Thymus (tissue), 11 donors: ENCODE results near the gene LRRC8D. TPM values are rescaled to one million over a fixed set of nuclear protein-coding genes. Genes with fewer than 3 reads are reported as not detected.

Experiments
- DNase-seq, 9 donors: peaks; one replicate each; pipeline ENCODE4 v3.0.0-alpha.2; 2013; ENCODE audit warnings: low spot score in 9 of 9, low read depth in 6 of 9, missing footprints in 1 of 9
- H3K27ac ChIP-seq, 2 donors: one replicate each; pipeline ENCODE4 v1.5.1; 2013; ENCODE audit warnings: control low read depth in 1 of 2, low read depth in 1 of 2, low read length in 1 of 2, mild to moderate bottlenecking in 1 of 2, moderate library complexity in 1 of 2
- H3K27me3 ChIP-seq, 2 donors: one replicate each; pipeline ENCODE4 v1.5.1; 2013; ENCODE audit warnings: low read length in 1 of 2; ENCODE audit not compliant: control insufficient read depth in 2 of 2, insufficient read depth in 1 of 2
- H3K36me3 ChIP-seq, 2 donors: one replicate each; pipeline ENCODE4 v1.5.1; 2013; ENCODE audit warnings: low read length in 1 of 2, mild to moderate bottlenecking in 1 of 2, moderate library complexity in 1 of 2; ENCODE audit not compliant: control insufficient read depth in 2 of 2, insufficient read depth in 2 of 2
- H3K4me1 ChIP-seq, 2 donors: one replicate each; pipeline ENCODE4 v1.5.1; 2013; ENCODE audit warnings: low read length in 2 of 2; ENCODE audit not compliant: control insufficient read depth in 2 of 2, insufficient read depth in 2 of 2
- H3K4me3 ChIP-seq, 2 donors: one replicate each; pipeline ENCODE4 v1.5.1; 2013; ENCODE audit warnings: low read length in 2 of 2, control low read depth in 1 of 2, mild to moderate bottlenecking in 1 of 2
- H3K9me3 ChIP-seq, 2 donors: one replicate each; pipeline ENCODE4 v1.5.1; 2013; ENCODE audit warnings: low read length in 1 of 2, mild to moderate bottlenecking in 1 of 2; ENCODE audit not compliant: control insufficient read depth in 2 of 2, insufficient read depth in 1 of 2
- WGBS: extraction: QIAGEN DNeasy Blood & Tissue Kit; methylation state at CpG from one replicate; pipeline ENCODE4 v1.1.7; 2013; 5-methylcytosine and 5-hydroxymethylcytosine counted together
- polyA plus RNA-seq: library from polyadenylated mRNA; stranded (reverse); fragments of 200-250 nt; gene quantifications from one replicate; pipeline ENCODE4 v1.2.3, GENCODE V29; 2013
- total RNA-seq: library from RNA; stranded (reverse); fragments of 120-200 nt; gene quantifications from one replicate; pipeline ENCODE4 v1.2.4, GENCODE V29; 2013
- donor health status: healthy.

Gene LRRC8D
- total and polyA plus RNA-seq, 2 donors: 23.6 to 23.8 TPM

DNA sequence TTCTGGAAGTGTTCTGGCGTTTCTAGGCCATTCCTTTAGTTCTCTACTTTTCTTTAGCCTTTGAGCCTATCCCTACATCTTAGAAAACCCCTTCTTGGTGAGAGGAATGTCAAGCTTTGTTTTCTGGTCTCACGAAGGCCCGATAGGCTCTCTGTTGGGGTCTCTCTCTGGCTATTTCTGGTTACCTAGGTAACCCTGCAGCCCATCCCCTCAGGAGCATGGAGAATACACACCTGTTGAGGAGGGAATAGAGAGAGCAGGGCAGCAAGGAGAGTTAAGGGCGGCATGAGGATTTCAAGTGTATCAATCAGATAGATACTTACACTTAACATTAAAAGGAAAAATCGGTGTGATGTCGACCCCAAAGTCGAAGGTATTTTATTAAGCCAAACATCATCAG lies 45.7 kb downstream of the LRRC8D start:
- WGBS: 98% methylated on average over 7 of the region's 7 CpGs
- Histone ChIP-seq H3K9me3 (no peaks in the 10 kb centered on the region), H3K4me3 (no peak overlapping the region), H3K27me3 (no peaks in the 10 kb centered on the region), H3K27ac (peak overlapping the region in 1 of 2 donors; percentile 33), H3K4me1 (peaks cover 10 to 18% of the 10 kb centered on the region in 2 donors), H3K36me3 (peaks cover 5 to 12% of the 10 kb centered on the region in 2 donors)
- DNase-seq: no peak

DNA sequence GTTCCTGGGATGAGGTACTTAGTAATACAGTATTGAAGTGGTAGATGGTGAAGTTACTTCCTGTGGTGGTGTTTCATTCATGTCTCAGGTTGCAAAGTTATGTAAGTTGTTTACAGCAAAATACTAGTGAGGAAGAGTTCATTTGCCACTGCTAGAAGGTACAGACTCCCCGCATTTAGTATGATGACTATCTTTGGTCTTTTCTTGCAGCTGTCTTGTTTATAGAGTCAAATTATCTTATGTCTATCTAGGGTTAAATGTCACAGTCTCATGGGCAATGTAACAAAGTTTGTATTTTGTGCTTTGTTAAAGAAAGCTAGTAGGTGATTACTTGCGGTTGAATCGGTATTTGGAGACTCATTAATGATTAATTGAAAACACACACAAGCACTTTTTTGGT lies 50.2 kb downstream of the LRRC8D start:
- no peaks in the 10 kb centered on the region for H3K9me3 ChIP-seq
- DNase-seq: peak in 7 of 9 donors; percentile 29 to 81 (median 53)
- peaks cover 3 to 7% of the 10 kb centered on the region in 2 donors for H3K4me1 ChIP-seq
- peaks cover 5 to 9% of the 10 kb centered on the region in 2 donors for H3K36me3 ChIP-seq
- WGBS: 78% methylated on average over 3 of the region's 3 CpGs
- H3K27ac ChIP-seq: peak overlapping the region in 1 of 2 donors; percentile 84
- no peaks in the 10 kb centered on the region for H3K27me3 ChIP-seq
- H3K4me3 ChIP-seq: no peak overlapping the region

DNA sequence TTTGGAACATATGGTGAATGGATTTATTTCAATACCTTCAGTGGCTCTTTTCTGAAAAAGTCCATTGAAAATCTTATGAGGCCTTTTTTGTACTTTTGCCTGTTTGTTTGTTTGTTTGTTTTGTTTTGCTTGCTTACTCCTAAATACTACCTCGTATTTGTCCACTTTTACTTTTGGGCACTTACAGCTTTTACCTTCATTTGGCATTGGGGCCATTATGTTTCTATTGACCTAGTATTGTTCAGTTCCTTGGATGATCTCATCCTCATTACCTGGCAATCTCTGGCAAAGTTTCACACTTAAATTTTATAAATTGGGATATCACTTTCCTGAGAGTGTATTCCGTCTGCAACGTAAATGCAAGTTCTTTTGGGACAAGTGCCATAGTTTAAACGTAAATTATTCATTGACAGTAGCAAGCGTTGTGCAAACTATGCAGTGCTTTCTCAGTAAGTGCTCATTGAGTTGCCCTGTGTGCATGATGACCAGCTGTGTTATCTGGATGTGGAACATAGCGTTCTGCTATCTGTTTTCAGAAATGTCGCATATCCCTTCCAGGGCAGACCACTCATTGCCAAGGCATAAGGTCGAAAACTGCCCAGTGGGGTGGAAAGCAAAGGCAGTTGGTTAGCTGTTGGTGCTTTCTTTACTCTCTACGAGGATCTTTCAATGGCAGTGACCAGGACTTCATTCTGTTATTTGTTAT lies 51.1 kb downstream of the LRRC8D start:
- no peak for DNase-seq
- H3K27me3 ChIP-seq: no peaks in the 10 kb centered on the region
- H3K9me3 ChIP-seq: no peaks in the 10 kb centered on the region
- peaks cover 5 to 9% of the 10 kb centered on the region in 2 donors for H3K36me3 ChIP-seq
- peaks cover 3 to 11% of the 10 kb centered on the region in 2 donors for H3K4me1 ChIP-seq
- no peak overlapping the region for H3K27ac ChIP-seq
- WGBS: 98% methylated on average over 9 of the region's 9 CpGs
- H3K4me3 ChIP-seq: no peak overlapping the region

DNA sequence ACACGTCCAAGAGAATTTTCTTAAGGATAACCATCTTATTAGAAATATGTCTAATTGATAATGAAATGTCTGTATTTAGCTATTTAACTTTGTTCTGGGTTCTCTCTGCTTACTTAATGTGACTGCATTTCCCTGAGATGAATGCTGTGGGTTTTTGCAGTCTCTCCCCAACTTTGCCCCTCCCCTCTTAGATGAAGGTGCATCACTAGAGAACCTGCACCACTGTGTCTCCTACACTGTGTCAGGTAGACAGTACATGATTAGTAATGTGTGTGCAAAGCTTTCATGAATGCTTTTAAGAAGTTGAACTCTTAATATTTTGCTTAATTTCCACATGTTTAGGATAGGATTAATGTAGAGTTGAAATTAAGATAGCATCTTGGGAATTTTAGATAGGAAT lies 51.7 kb downstream of the LRRC8D start:
- Histone ChIP-seq H3K4me3 (no peak overlapping the region), H3K27me3 (no peaks in the 10 kb centered on the region), H3K27ac (no peak overlapping the region), H3K4me1 (peaks cover 3 to 11% of the 10 kb centered on the region in 2 donors), H3K36me3 (peaks cover 5 to 9% of the 10 kb centered on the region in 2 donors), H3K9me3 (no peaks in the 10 kb centered on the region)
- peak in 1 of 9 donors; percentile 37 for DNase-seq
- WGBS: 40% methylated on average over 1 of the region's 1 CpG

DNA sequence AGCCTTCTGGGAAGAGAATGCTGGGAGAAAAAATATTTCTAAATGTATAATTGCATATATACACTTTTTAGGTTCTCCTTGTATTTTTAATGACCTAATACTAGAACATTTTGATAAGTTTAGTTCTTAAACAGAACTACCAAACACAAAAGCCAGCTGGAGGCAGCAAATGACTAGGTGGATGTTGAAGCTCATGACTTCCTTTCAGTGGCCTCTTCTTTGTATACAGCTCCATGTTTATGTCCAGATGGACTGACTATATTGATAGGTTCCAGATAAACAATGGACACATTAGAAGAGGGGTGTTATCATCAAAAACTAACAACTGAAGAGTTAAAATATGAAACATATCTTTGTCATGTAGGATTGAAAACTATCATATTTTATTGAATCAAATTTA lies 52.5 kb downstream of the LRRC8D start:
- peaks cover 5 to 9% of the 10 kb centered on the region in 2 donors for H3K36me3 ChIP-seq
- H3K27ac ChIP-seq: no peak overlapping the region
- no peaks in the 10 kb centered on the region for H3K9me3 ChIP-seq
- H3K4me3 ChIP-seq: no peak overlapping the region
- no peak for DNase-seq
- peaks cover 3 to 11% of the 10 kb centered on the region in 2 donors for H3K4me1 ChIP-seq
- no peaks in the 10 kb centered on the region for H3K27me3 ChIP-seq

DNA sequence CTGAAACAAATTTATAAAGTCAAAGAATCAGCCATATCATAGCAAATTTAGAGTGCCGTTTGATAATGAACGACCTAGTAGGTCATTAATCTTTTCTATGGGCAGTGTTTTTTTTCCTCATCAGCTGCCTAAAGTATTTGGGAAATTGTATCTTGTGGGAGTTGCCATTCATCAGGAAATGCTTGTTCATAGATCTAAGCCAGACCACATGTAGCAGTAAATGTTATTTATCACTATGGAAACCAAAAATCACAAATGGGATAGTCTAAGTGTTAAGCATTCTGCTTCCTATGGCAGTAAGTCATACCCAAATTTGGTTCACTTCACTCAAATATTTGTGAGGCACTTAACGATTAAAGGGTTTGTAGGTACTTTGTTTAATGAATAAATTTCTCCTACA lies 52.9 kb downstream of the LRRC8D start:
- Histone ChIP-seq H3K9me3 (no peaks in the 10 kb centered on the region), H3K27me3 (no peaks in the 10 kb centered on the region), H3K36me3 (peaks cover 3 to 9% of the 10 kb centered on the region in 2 donors), H3K4me1 (peaks cover 3 to 11% of the 10 kb centered on the region in 2 donors), H3K4me3 (no peak overlapping the region), H3K27ac (no peak overlapping the region)
- WGBS: 81% methylated on average over 3 of the region's 3 CpGs
- no peak for DNase-seq

DNA sequence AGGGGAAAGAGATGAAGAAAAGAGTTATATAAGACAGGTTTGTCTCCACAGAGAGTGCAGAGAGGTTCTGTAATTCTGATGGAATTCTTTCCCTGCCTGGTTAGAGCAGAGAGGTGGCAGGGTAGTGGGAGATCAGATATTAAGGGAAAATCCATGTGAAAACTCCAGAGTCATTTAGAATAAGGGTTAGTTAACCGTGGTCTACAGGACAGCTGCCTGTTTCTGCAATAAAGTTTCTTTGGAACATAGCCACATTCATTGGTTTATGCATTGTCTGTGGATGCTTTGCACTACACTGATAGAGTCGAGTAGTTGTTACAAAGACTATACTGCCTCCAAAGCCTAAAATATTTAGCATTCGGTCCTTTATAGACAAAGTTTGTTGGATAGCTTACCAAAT lies 55.6 kb downstream of the LRRC8D start:
- peaks cover 0 to 8% of the 10 kb centered on the region in 2 donors for H3K4me1 ChIP-seq
- H3K9me3 ChIP-seq: peaks cover 0 to 2% of the 10 kb centered on the region in 2 donors
- no peaks in the 10 kb centered on the region for H3K27me3 ChIP-seq
- WGBS: 96% methylated on average over 3 of the region's 3 CpGs
- DNase-seq: no peak
- peaks cover 2 to 11% of the 10 kb centered on the region in 2 donors for H3K36me3 ChIP-seq
- H3K4me3 ChIP-seq: no peak overlapping the region
- no peak overlapping the region for H3K27ac ChIP-seq

DNA sequence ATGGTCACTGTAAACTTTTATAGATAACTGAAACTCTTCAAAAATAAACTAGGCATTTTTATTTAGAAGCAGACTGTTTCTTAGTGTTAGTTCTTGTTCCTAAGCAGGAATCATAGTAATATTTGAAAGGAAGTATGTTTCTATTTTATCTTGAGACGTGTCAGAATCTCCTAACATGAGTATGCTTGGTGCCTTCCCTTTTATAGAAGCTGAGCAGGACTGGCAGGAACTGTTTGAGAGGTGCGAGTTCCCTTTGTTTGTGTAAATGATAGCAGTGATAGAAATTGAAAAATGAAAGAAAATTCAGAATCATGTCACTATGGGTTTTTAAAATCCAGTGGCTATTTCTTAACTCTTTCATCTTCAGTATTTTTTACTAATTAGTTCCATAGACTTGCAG lies 56.9 kb downstream of the LRRC8D start:
- Histone ChIP-seq H3K4me1 (peaks cover 0 to 5% of the 10 kb centered on the region in 2 donors), H3K27me3 (no peaks in the 10 kb centered on the region), H3K4me3 (no peak overlapping the region), H3K9me3 (peaks cover 0 to 6% of the 10 kb centered on the region in 2 donors), H3K36me3 (peaks cover 8 to 13% of the 10 kb centered on the region in 2 donors), H3K27ac (no peak overlapping the region)
- DNase-seq: no peak
- WGBS: 66% methylated on average over 2 of the region's 2 CpGs

DNA sequence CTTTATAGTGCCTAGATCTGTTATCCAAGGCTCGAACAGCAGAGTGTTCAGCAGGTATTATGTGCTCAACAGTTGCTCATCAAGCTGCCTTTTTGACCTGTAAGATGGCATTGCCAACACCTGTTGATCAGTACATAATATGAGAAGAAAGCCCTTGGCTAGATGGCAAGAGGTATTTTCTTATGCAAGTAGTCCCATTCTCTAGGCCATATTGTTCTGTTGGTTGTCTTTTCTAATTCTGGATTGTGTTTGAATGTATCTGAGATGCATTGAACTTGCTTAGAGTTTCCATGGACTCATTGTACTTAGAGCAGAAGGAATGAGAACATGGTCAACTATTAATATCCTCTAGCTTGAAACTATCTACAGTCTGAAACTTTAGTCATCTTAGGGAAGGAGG lies 57.4 kb downstream of the LRRC8D start:
- Histone ChIP-seq H3K27ac (no peak overlapping the region), H3K36me3 (peaks cover 8 to 13% of the 10 kb centered on the region in 2 donors), H3K4me3 (no peak overlapping the region), H3K4me1 (peaks cover 0 to 5% of the 10 kb centered on the region in 2 donors), H3K27me3 (no peaks in the 10 kb centered on the region), H3K9me3 (peaks cover 0 to 6% of the 10 kb centered on the region in 2 donors)
- WGBS: 95% methylated on average over 1 of the region's 1 CpG
- no peak for DNase-seq
